Stomach (tissue), 4 donors: ENCODE data around the gene PRPF19.

Experiments
- EP300 ChIP-seq: sonication (generic); formaldehyde crosslinking; IDR thresholded peaks from one replicate; pipeline ENCODE4 v1.6.1; 2017; ENCODE audit warnings: antibody characterized with exemption
- POLR2AphosphoS5 ChIP-seq, 3 donors: sonication (generic); formaldehyde crosslinking; IDR thresholded peaks; one replicate each; pipeline ENCODE4 v1.6.1; 2016; ENCODE audit warnings: antibody characterized with exemption in 3 of 3
- TF ChIP-seq, protein P1 (sequence below), 7 experiments: fragments of 450-650 bp in 4 of 7; fragments of 200-600 bp in 3 of 7; sonication (generic) in 3 of 7; IDR thresholded peaks; one replicate each; pipeline ENCODE4 v1.5.1; 2016 to 2019; ENCODE audit warnings: antibody characterized with exemption in 7 of 7, control low read depth in 2 of 7, mild to moderate bottlenecking in 1 of 7

DNA sequence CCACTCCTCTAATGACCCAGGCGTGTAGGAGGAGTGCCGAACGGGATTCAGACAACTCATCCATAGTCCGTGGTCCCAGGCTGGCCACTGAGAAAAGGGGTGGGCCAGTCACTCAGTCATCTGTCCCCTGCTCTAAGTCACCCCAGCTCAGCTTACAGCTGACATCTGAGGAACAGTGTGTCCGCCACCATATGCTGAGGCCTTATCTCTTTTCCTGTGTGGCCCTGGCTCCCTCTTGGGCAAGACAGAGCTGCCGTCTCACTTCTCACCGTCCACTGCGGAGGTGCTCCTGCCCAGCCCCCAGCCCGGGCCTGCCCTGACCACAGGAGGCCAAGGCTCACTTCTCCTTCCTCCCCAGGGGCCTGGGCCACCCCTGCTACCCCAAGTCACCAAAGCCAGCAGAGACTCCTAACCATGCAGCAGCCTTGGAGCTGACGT is 57.7 kb downstream of the PRPF19 start:
- TF ChIP-seq, protein P1, sequence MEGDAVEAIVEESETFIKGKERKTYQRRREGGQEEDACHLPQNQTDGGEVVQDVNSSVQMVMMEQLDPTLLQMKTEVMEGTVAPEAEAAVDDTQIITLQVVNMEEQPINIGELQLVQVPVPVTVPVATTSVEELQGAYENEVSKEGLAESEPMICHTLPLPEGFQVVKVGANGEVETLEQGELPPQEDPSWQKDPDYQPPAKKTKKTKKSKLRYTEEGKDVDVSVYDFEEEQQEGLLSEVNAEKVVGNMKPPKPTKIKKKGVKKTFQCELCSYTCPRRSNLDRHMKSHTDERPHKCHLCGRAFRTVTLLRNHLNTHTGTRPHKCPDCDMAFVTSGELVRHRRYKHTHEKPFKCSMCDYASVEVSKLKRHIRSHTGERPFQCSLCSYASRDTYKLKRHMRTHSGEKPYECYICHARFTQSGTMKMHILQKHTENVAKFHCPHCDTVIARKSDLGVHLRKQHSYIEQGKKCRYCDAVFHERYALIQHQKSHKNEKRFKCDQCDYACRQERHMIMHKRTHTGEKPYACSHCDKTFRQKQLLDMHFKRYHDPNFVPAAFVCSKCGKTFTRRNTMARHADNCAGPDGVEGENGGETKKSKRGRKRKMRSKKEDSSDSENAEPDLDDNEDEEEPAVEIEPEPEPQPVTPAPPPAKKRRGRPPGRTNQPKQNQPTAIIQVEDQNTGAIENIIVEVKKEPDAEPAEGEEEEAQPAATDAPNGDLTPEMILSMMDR (IDR thresholded peaks at IDR 0.05), result no peak
- TF ChIP-seq POLR2AphosphoS5 (IDR thresholded peaks at IDR 0.05), result no peak
- TF ChIP-seq EP300, result no peak
